Epidermal melanocyte (primary cell): ENCODE data around the gene ARHGEF19.
"Not testable (repeated sequence)": the region's sequence is repeated elsewhere in the genome, so short reads cannot be mapped to it uniquely, and the experiment has no call there.

Experiments used
- DNase-seq: peaks from one replicate; pipeline ENCODE4 v3.0.0; 2011; ENCODE audit warnings: low spot score; ENCODE audit not compliant: insufficient read length

The ARHGEF19 gene

DNA sequence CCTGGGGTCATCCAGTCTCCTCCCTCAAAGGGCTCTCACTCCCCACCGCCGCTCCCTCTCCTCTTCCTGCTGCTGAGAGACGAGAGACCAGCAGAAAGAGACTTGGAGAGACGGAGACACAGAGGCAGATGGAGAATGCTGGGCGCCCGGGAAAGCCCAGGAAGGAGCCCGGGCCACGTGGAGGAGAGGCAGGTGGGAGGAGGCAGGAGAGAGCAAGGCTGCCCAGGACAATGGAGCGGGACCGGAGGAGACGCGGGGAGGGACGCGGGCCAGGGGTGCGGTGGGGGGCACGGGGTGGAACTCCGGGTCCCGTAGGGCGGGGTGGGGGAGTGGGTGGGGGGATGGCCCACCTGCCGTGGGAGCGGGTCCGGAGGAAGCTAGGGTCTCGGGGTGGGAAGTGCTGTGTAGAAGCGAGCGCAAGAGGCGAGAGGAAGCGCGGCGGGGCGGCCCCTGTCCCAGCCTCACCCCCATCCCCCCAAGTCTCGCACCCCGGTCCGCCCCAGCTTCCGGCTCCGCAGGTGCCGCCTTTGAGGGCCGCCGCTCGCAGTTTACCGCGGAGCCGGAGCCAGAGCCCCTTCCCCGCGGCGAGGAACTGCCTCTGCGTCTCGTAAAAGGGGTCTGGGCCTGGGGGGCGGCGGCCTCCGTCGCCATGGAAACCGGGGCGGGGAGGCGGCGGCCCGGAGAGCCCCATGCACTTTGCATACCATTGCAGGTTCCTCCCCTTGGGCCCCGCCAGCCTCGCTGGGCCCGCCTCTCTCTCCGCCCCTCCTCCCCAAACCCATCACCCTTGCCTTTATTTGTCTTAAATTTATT lies 44.9 kb downstream of the ARHGEF19 start:
- no peak for DNase-seq

GRCh38 chr1:16166117-16166516 lies 46.3 kb downstream of the ARHGEF19 start:
- no peak for DNase-seq

- DNase-seq = no peak
Measured at GRCh38 chr1:16165548-16165947, 46.9 kb downstream of the ARHGEF19 start.

DNA sequence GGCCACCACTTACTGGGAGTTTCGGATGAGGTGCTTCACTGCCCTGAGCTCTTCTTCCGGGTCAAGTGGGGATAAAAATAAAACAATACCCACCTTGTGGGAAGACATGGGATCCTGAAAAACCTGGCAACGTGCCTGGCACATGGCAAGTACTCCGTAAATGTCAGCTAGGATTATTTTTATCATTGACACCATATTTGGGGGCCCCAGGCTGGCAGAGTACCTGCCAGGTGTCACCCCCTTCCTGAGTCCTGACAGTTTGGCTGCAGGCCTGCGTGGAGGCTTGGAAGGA lies 47.4 kb downstream of the ARHGEF19 start:
- DNase-seq = no peak

DNA sequence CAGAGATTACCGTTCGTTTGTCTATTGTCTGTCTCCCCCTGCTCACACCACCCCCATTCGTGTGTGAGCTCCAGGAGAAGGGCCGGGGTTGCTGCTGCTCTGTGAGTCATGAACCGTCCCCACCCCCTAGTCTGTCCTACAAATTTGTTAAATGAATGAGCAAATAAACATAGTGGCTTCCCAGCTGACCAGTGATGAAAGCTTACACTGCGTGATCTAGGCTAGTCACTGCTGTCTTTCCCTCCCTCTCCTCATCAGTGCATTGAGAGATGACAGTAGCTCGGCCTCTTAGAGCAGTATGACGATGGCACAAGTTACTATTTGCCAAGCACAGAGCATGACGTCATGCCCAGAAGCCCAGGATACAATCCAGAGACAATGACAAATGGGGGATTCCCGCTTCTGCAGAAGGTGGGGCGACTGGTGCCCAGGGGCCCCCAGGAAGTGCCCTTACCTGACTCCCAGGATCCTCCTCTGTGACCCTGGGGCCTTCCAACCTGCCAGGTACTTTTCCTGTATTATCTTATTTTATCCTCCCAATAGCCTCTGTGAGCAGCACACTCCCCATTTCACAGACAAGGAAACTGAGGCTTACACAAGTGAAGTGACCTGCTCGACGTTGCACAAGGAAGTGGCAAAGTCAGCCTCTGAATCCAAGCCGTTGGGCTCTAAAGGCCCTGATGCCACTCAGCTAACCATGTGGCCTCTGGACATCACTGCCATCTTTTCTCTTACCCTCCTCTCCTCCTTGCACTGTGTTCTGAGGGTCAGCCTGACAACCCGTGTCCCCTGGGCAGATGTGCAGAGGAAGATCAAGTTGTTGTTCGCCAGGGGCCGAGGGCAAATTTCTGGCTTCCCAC lies 48.0 kb downstream of the ARHGEF19 start:
- DNase-seq = peak; percentile 48

GRCh38 chr1:16163608-16164212 lies 48.7 kb downstream of the ARHGEF19 start:
- DNase-seq = not testable (repeated sequence)

DNA sequence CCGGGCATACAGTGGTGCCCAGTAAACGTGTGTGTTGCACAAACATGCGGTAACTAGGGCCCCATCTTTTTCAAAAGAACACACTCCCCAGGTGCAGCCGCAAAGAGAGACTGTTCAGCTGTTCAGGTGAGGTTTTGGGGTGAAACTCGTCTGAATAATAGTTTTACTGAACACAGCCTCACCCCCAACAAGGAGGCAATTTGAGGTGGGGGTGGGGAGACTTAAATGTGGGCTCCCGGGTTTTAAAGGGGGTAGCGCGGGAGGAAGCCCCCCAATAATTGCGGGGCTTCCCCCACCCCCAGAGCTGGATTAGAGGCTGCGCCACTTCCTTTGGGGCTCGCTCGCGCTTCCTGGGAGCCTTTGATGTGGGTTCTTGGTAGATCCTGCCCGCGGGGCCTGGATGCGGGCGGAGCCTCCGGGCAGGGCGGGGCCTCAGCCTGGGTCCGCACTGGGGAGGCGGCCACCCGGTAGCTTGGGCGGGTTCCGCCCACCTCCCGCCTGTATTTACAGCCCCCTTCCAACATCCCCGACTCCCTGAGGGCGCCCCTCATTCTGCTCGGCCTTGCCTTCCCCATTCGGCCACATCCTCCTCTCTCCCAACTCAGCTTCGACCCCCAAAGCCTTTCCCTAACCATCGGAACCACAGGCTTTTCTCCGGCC lies 50.2 kb downstream of the ARHGEF19 start:
- no peak for DNase-seq

DNA sequence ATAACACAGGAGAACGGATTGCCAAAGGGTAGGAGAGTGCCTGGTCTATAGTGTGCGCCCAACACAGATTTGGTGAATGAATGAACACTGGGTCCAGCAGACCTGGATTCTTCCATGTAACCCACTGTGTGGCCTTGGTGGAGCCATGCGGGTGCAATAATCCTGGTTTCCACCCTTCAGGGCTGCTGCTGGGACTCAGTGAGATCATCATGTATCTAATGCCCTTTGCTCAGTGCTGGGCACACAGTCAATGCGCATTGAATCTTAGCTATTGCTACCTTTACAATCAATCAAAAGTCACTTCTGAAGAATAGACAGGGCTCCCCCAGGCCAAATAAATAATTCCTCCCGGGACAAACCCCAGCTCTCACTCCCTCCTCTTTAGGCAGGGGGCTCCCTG lies 50.7 kb downstream of the ARHGEF19 start:
- no peak for DNase-seq

GRCh38 chr1:16158993-16159831 lies 53.2 kb downstream of the ARHGEF19 start:
- no peak for DNase-seq

GRCh38 chr1:16158025-16158424 lies 54.4 kb downstream of the ARHGEF19 start:
- no peak for DNase-seq

DNA sequence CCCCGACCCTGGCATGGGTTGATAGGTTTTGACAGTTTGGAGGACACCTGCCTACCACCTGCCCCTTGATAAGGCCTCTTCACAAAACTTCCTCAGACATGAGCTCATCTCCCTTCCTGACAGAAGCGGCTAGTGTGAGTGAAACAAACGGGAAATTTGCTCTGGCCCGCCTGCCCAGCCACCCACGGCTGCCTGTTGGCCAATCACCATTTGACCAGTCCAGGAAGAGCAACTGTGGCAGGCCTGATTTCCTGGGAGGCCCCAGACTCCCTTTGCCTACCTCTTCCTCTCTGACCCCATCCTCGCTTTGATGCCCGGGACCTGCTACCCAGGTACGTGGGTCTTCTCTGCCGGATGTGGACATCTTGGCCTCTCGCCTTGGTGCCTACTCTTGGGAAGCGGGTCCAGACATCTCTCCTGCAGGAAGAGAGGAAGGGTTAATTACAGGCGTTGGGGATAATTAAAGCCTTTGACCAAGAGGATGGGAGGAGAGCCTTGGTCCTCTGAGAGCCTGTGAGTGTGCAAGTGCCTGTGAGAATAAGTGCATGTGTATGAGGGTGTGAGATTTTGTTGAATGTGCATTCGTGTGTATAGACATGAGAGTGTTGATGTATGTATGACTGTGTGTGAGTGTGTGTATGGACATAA lies 55.5 kb downstream of the ARHGEF19 start:
- DNase-seq = no peak

DNA sequence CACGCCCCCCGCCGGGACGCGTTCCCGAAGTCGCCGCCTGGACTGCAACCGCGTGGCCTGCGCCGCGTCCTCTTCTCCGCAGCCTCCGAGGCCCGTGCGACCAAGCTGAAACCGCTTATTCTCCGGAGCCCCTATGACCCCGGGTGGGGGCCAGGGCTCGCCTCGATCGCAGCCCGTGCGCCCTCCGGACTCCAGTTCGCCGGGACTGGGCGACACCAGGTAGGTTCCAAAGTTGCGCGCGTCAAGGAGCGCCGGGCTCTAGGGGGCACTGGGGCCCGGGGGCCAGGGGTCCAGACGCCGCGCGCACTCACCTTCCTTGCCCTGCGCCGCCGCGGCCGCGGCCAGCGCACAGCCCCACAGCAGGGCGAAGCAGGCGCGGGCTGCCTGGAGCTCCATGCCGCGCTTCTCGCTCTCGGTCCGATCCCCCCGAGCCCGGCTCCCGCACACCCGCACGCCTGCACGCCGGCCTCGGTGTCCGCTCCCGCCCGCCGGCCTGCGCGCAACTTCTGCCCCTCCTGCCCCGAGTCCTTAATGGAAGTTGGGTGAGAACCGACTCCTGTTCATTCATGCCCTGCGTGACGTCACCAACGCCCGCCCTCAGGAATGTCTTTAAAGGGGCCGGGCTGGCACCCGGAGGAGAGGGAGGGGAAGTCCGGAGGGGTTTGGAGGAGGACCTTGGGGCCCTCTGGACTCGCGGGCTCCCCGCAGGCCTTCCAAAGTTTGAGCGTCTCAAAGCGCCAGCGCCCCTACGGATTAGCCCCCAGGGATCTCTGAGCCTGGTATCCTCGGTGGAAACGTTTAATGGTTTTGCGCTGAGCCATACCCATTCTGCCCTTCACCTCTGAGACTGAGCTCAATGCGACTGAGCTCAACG lies 56.7 kb downstream of the ARHGEF19 start, which contains the start of gene EPHA2:
EPHA2 (minus strand) TSS at position 533 of the 874 bp plus-strand sequence; CDS start at position 396, 137 bp downstream.
- peak; percentile 84 for DNase-seq

DNA sequence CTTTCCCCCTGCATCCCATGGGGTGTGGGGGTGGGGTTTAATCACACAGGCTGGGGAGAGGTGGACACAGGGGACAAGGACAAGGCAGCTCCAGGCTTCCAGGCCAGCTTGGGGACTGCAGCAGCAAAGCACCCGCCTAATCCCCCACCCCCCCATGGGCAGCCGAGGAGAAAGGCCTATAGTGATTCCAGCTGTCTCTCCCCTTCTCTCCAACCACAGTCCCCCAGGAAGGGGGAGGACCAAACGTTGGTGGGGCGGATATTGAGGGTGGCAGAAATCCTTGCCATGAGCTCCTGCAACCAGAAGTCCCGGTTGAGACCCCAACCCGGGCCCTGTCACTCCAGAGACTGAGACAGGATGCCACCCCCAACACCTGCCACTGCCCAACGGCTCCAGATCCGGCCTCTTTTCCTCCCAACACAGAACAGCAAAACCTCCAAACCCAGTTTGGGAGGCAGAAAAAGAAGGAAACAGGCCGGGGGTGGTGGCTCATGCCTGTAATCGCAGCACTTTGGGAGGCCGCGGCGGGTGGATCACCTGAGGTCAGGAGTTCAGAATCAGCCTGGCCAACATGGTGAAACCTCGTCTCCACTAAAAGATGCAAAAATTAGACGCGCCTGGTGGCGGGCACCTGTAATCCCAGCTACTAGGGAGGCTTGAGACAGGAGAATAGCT lies 58.3 kb downstream of the ARHGEF19 start:
- no peak for DNase-seq

DNA sequence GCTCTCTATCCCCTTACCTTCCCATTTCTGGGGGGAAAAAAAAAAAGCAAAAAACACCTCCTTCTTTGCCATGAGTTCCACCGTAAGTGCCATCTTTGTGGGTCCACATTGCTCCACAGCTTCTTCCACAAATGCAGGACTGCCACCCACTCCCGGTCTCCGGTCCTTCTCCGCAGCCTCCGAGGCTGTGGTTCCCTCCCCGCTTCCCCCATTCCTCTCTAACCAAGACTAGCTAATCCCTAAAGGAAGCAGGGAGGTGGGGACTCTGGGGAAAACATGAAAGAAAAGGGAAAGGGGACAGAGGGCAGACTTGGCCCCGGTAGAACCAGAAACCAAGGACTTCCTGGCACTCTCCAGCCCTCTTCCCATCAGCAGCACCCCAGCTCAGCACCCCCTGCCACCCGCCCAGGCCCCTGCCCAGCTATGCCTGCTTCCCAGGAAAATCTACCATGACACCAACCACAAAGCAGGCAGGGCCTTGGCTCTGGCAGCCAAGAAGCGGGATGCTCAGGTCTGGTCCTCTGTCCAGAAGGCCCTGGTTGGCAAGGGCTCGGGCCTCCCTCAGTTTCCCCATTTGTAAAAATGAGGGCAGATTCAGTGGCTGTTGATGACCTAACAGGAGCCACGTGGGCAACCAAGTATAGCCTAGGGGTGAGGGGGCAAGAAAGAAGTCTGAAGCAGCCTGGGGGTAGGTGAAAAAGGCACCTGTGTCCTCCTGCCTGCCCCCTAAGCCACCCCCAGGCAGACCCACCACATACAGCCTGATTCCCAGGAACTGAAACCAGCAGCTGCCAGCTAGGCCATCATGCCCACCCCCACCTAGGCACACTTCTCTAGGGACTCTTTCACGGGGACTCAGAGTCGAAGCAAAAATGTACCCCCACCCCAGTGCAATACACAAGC lies 59.1 kb downstream of the ARHGEF19 start:
- no peak for DNase-seq

DNA sequence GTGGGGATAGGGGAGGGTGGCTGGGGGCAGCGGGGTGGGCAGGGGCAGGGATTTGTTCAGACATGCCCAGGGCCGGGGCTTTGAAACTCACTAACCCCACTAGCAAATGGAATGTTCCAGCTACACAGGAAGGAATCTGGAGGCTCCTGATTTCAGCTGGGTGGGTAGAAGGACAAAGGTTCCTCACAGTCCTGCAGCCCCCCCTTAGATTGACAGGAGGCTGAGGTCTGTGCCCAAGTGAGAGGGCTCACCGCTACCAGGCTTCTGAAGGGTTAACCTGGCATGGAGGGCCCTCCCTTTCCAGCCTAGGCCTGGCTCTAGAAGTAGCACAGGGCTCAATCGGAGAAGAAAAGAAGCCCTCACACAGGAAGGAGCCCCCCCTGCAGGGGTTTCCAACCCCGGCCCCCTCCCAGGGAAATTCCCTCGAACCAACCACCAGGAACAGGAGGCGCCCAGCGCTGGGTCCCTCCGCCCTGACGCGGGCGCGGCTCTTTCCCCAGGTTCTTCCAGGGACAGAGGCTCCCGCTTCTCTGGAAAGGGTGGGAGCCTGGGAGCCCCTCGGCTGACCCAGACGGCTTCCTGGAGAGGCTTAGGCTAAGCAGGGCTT lies 59.9 kb downstream of the ARHGEF19 start:
- DNase-seq = no peak

- no peak for DNase-seq
Measured at GRCh38 chr1:16151995-16152384, 60.5 kb downstream of the ARHGEF19 start.
